HepG2 (cell line): Measurements from ENCODE around the gene MRPL43. TPM values are rescaled to one million over a fixed set of nuclear protein-coding genes. Genes with fewer than 3 reads are reported as not detected.

Source experiments
- ATM ChIP-seq: fragments of 450-650 bp; IDR thresholded peaks from 2 replicates; pipeline ENCODE4 v1.7.1; 2017; ENCODE audit warnings: mild to moderate bottlenecking, borderline replicate concordance
- ATRX ChIP-seq: sonication (generic); formaldehyde crosslinking; IDR thresholded peaks from 2 replicates; pipeline ENCODE4 v1.4.0; 2020; ENCODE audit warnings: missing genetic modification reagents, borderline replicate concordance
- HIVEP1 ChIP-seq: sonication (generic); formaldehyde crosslinking; IDR thresholded peaks from 2 replicates; pipeline ENCODE4 v1.4.0; 2020; ENCODE audit warnings: mild to moderate bottlenecking, missing genetic modification reagents
- NCOA2 ChIP-seq: sonication (generic); formaldehyde crosslinking; IDR thresholded peaks from 2 replicates; pipeline ENCODE4 v1.8.0; 2022; ENCODE audit warnings: inconsistent platforms
- PRDM4 ChIP-seq: sonication (generic); formaldehyde crosslinking; IDR thresholded peaks from 2 replicates; pipeline ENCODE4 v1.9.0; 2021; ENCODE audit warnings: missing genetic modification reagents, borderline replicate concordance
- SKI ChIP-seq: fragments of 450-650 bp; IDR thresholded peaks from one replicate; pipeline ENCODE4 v1.6.1; 2018; ENCODE audit warnings: mild to moderate bottlenecking; ENCODE audit not compliant: partially characterized antibody
- ZFP62 ChIP-seq: sonication (generic); formaldehyde crosslinking; IDR thresholded peaks from 2 replicates; pipeline ENCODE4 v1.4.0; 2020; ENCODE audit warnings: missing genetic modification reagents
- ZNF431 ChIP-seq: sonication (generic); formaldehyde crosslinking; IDR thresholded peaks from 2 replicates; pipeline ENCODE4 v1.9.0; 2022; ENCODE audit warnings: missing genetic modification reagents, low read depth, mild to moderate bottlenecking, borderline replicate concordance
- ZNF770 ChIP-seq: sonication (generic); formaldehyde crosslinking; IDR thresholded peaks from 2 replicates; pipeline ENCODE4 v1.5.0; 2020; ENCODE audit warnings: mild to moderate bottlenecking, missing genetic modification reagents
- polyA plus RNA-seq, 8 experiments: library from polyadenylated mRNA; depleted of rRNA in 3 of 8; stranded (reverse) in 7 of 8; unstranded in 1 of 8; fragments of >200 nt; fragmentation: Illumina TruSeq in 4 of 8; extraction: Trizol in 4 of 8; gene quantifications; 2 replicates each; pipeline versions ENCODE4 v1.2.1 to v1.2.3, GENCODE V29; 2011 to 2016; ENCODE audit warnings: low read depth in 4 of 8, missing spikeins in 1 of 8, mixed read lengths in 1 of 8; ENCODE audit not compliant: insufficient read depth in 1 of 8
- total RNA-seq, 5 experiments: library from RNA; depleted of rRNA; stranded (reverse); fragments of >200 nt; fragmentation: Illumina TruSeq; extraction: Trizol; gene quantifications; 2 replicates each; pipeline ENCODE4 v1.2.3, GENCODE V29; 2016; ENCODE audit warnings: low read depth in 1 of 5
- TF ChIP-seq, protein P1 (sequence below): sonication (generic); formaldehyde crosslinking; IDR thresholded peaks from 2 replicates; pipeline ENCODE4 v1.4.0; 2020; ENCODE audit warnings: low read depth, missing genetic modification reagents
- TF ChIP-seq, protein P2 (sequence below): sonication (generic); formaldehyde crosslinking; IDR thresholded peaks from 2 replicates; pipeline ENCODE4 v1.4.0; 2020; ENCODE audit warnings: missing genetic modification reagents, mild to moderate bottlenecking, borderline replicate concordance
- TF ChIP-seq, protein P3 (sequence below): sonication (generic); formaldehyde crosslinking; IDR thresholded peaks from 2 replicates; pipeline ENCODE4 v1.4.0; 2020; ENCODE audit warnings: missing genetic modification reagents

MRPL43 gene
- total and polyA plus RNA-seq, 2 of the 13 experiments (the other 11 are each of a cell fraction or from before 2014, with no cell fraction given) = 71.0 to 73.7 TPM

GRCh38 chr10:100997360-100998182, 10.3 kb upstream of the MRPL43 start (continued):
- TF ChIP-seq, protein P1, sequence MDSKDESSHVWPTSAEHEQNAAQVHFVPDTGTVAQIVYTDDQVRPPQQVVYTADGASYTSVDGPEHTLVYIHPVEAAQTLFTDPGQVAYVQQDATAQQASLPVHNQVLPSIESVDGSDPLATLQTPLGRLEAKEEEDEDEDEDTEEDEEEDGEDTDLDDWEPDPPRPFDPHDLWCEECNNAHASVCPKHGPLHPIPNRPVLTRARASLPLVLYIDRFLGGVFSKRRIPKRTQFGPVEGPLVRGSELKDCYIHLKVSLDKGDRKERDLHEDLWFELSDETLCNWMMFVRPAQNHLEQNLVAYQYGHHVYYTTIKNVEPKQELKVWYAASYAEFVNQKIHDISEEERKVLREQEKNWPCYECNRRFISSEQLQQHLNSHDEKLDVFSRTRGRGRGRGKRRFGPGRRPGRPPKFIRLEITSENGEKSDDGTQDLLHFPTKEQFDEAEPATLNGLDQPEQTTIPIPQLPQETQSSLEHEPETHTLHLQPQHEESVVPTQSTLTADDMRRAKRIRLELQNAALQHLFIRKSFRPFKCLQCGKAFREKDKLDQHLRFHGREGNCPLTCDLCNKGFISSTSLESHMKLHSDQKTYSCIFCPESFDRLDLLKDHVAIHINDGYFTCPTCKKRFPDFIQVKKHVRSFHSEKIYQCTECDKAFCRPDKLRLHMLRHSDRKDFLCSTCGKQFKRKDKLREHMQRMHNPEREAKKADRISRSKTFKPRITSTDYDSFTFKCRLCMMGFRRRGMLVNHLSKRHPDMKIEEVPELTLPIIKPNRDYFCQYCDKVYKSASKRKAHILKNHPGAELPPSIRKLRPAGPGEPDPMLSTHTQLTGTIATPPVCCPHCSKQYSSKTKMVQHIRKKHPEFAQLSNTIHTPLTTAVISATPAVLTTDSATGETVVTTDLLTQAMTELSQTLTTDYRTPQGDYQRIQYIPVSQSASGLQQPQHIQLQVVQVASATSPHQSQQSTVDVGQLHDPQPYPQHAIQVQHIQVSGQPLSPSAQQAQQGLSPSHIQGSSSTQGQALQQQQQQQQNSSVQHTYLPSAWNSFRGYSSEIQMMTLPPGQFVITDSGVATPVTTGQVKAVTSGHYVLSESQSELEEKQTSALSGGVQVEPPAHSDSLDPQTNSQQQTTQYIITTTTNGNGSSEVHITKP (CRISPR knock-in tag) = peak; percentile 3; the same call in 1 of the 2 replicates
- TF ChIP-seq HIVEP1 (CRISPR knock-in tag) = no peak; the same call in none of the 2 replicates
- no peak for TF ChIP-seq ATM
- TF ChIP-seq, protein P2, sequence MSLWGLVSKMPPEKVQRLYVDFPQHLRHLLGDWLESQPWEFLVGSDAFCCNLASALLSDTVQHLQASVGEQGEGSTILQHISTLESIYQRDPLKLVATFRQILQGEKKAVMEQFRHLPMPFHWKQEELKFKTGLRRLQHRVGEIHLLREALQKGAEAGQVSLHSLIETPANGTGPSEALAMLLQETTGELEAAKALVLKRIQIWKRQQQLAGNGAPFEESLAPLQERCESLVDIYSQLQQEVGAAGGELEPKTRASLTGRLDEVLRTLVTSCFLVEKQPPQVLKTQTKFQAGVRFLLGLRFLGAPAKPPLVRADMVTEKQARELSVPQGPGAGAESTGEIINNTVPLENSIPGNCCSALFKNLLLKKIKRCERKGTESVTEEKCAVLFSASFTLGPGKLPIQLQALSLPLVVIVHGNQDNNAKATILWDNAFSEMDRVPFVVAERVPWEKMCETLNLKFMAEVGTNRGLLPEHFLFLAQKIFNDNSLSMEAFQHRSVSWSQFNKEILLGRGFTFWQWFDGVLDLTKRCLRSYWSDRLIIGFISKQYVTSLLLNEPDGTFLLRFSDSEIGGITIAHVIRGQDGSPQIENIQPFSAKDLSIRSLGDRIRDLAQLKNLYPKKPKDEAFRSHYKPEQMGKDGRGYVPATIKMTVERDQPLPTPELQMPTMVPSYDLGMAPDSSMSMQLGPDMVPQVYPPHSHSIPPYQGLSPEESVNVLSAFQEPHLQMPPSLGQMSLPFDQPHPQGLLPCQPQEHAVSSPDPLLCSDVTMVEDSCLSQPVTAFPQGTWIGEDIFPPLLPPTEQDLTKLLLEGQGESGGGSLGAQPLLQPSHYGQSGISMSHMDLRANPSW = no peak
- TF ChIP-seq PRDM4 (CRISPR knock-in tag) = no peak
- no peak for TF ChIP-seq SKI
- no peak for TF ChIP-seq ATRX (CRISPR knock-in tag)
- TF ChIP-seq, protein P3, sequence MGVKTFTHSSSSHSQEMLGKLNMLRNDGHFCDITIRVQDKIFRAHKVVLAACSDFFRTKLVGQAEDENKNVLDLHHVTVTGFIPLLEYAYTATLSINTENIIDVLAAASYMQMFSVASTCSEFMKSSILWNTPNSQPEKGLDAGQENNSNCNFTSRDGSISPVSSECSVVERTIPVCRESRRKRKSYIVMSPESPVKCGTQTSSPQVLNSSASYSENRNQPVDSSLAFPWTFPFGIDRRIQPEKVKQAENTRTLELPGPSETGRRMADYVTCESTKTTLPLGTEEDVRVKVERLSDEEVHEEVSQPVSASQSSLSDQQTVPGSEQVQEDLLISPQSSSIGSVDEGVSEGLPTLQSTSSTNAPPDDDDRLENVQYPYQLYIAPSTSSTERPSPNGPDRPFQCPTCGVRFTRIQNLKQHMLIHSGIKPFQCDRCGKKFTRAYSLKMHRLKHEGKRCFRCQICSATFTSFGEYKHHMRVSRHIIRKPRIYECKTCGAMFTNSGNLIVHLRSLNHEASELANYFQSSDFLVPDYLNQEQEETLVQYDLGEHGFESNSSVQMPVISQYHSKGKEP (CRISPR knock-in tag) = 0 out of 2 replicates have a peak, but pooled peaks have one; percentile 49
- 0 out of 2 replicates have a peak, but pooled peaks have one; percentile 16 for TF ChIP-seq NCOA2
- TF ChIP-seq ZNF431 = peak; percentile 36
- 0 out of 2 replicates have a peak, but pooled peaks have one; percentile 24 for TF ChIP-seq ZNF770
- TF ChIP-seq ZFP62 (CRISPR knock-in tag) = no peak
